ENCODE results near the gene CYB561D1.

The CYB561D1 gene

GRCh38 chr1:109482242-109482641, 11.7 kb upstream of the CYB561D1 start:
- no peak overlapping the region for H3K4me3 ChIP-seq (ENCODE audit: low read length)
- no peaks in the 10 kb centered on the region for H3K9me3 ChIP-seq (ENCODE audit: control insufficient read depth, low read length)
- H3K36me3 ChIP-seq (ENCODE audit: control insufficient read depth, insufficient read depth, low read length, severe bottlenecking), result peaks cover 55% of the 10 kb centered on the region
- peaks cover 15% of the 10 kb centered on the region for H3K4me1 ChIP-seq (ENCODE audit: control insufficient read depth, insufficient read depth, low read length)
- H3K9ac ChIP-seq (ENCODE audit: low read length), result no peak overlapping the region
- no peak for DNase-seq (ENCODE audit: low read depth)
- H3K27me3 ChIP-seq (replicated peaks; ENCODE audit: control insufficient read depth, insufficient read depth, low read length), result no peaks in the 10 kb centered on the region

- Histone ChIP-seq H3K4me1 (ENCODE audit: control insufficient read depth, insufficient read depth, low read length) (peaks cover 15% of the 10 kb centered on the region), H3K9ac (ENCODE audit: low read length) (peak overlapping the region; percentile 81), H3K4me3 (ENCODE audit: low read length) (peak overlapping the region; percentile 85), H3K9me3 (ENCODE audit: control insufficient read depth, low read length) (no peaks in the 10 kb centered on the region), H3K27me3 (replicated peaks; ENCODE audit: control insufficient read depth, insufficient read depth, low read length) (no peaks in the 10 kb centered on the region), H3K36me3 (ENCODE audit: control insufficient read depth, insufficient read depth, low read length, severe bottlenecking) (peaks cover 55% of the 10 kb centered on the region)
- no peak for DNase-seq (ENCODE audit: low read depth)
Observed at GRCh38 chr1:109482791-109483671, 10.9 kb upstream of the CYB561D1 start.

DNA sequence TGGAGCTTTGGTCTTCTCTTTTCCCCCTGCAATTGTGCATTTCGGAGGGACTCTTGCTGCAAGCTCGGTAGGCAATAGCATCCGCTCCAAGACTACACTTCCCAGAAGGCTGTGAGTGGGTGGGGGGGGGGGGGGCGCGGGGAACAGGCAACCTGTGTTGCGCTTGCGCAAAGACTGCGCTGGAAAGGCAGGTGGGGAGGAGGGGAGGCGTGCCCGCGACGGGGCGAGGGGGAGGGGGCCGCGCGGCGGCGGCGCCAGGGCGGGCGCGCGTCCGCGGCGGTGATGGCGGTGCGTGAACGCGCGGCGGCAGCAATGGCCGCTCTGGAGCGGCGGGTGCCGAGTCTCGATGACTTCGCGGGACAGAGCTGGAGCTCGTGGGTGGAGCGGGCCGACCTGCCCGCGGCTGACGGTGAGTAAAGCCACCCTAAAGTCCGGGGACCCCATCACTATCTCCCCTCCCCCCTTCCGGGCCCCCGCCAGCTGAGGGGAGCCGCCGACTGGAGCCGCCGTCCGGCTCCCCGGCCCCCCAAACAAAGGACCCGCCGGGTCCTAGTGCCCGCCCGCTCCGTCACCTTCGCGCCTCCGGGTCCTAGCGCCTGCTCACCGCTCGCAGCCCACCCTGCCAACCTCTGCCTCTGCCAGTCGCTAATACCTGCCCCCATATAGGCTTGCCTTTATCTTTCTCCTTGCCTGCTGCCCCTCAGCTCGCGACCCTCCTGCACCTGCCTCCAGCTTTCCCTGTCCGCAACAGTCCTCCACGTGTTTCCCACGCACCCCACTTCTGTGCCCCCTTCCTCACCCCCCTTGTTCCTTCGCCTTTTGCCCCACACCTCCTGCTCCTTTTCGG, 10.0 kb upstream of the CYB561D1 start, which contains the start of gene ATXN7L2:
Gene ATXN7L2, plus strand, starts transcription at position 234 of the 847 bp plus-strand sequence. Its CDS starts 49 bp downstream, at position 283.
- H3K36me3 ChIP-seq (ENCODE audit: control insufficient read depth, insufficient read depth, low read length, severe bottlenecking), result peaks cover 55% of the 10 kb centered on the region
- peak; percentile 97 for DNase-seq (ENCODE audit: low read depth)

GRCh38 chr1:109484519-109484975, 9.3 kb upstream of the CYB561D1 start:
- no peak for DNase-seq (ENCODE audit: low read depth)
- Histone ChIP-seq H3K9ac (ENCODE audit: low read length) (peak overlapping the region; percentile 87), H3K36me3 (ENCODE audit: control insufficient read depth, insufficient read depth, low read length, severe bottlenecking) (peaks cover 55% of the 10 kb centered on the region), H3K4me3 (ENCODE audit: low read length) (peak overlapping the region; percentile 82), H3K9me3 (ENCODE audit: control insufficient read depth, low read length) (no peaks in the 10 kb centered on the region), H3K4me1 (ENCODE audit: control insufficient read depth, insufficient read depth, low read length) (peaks cover 15% of the 10 kb centered on the region), H3K27me3 (replicated peaks; ENCODE audit: control insufficient read depth, insufficient read depth, low read length) (no peaks in the 10 kb centered on the region)

More for the DNA sequence above, 10.0 kb upstream of the CYB561D1 start, which contains the start of gene ATXN7L2:
- H3K27me3 ChIP-seq (replicated peaks; ENCODE audit: control insufficient read depth, insufficient read depth, low read length), result no peaks in the 10 kb centered on the region
- peak within 1 kb of the TSS; percentile 85 for H3K4me3 ChIP-seq (ENCODE audit: low read length)
- H3K9me3 ChIP-seq (ENCODE audit: control insufficient read depth, low read length), result no peaks in the 10 kb centered on the region
- peak within 1 kb of the TSS; percentile 87 for H3K9ac ChIP-seq (ENCODE audit: low read length)
- H3K4me1 ChIP-seq (ENCODE audit: control insufficient read depth, insufficient read depth, low read length), result peaks cover 15% of the 10 kb centered on the region

GRCh38 chr1:109485001-109485400, 8.9 kb upstream of the CYB561D1 start:
- no peak for DNase-seq (ENCODE audit: low read depth)
- Histone ChIP-seq H3K36me3 (ENCODE audit: control insufficient read depth, insufficient read depth, low read length, severe bottlenecking) (peaks cover 55% of the 10 kb centered on the region), H3K27me3 (replicated peaks; ENCODE audit: control insufficient read depth, insufficient read depth, low read length) (no peaks in the 10 kb centered on the region), H3K4me3 (ENCODE audit: low read length) (peak overlapping the region; percentile 82), H3K4me1 (ENCODE audit: control insufficient read depth, insufficient read depth, low read length) (peaks cover 15% of the 10 kb centered on the region), H3K9me3 (ENCODE audit: control insufficient read depth, low read length) (no peaks in the 10 kb centered on the region), H3K9ac (ENCODE audit: low read length) (peak overlapping the region; percentile 87)

- H3K9ac ChIP-seq (ENCODE audit: low read length), result no peak overlapping the region
- H3K4me1 ChIP-seq (ENCODE audit: control insufficient read depth, insufficient read depth, low read length), result peaks cover 15% of the 10 kb centered on the region
- no peak for DNase-seq (ENCODE audit: low read depth)
- no peaks in the 10 kb centered on the region for H3K9me3 ChIP-seq (ENCODE audit: control insufficient read depth, low read length)
- no peak overlapping the region for H3K4me3 ChIP-seq (ENCODE audit: low read length)
- H3K36me3 ChIP-seq (ENCODE audit: control insufficient read depth, insufficient read depth, low read length, severe bottlenecking), result peaks cover 59% of the 10 kb centered on the region
- H3K27me3 ChIP-seq (replicated peaks; ENCODE audit: control insufficient read depth, insufficient read depth, low read length), result no peaks in the 10 kb centered on the region
Observed at GRCh38 chr1:109487261-109487660, 6.6 kb upstream of the CYB561D1 start.

DNA sequence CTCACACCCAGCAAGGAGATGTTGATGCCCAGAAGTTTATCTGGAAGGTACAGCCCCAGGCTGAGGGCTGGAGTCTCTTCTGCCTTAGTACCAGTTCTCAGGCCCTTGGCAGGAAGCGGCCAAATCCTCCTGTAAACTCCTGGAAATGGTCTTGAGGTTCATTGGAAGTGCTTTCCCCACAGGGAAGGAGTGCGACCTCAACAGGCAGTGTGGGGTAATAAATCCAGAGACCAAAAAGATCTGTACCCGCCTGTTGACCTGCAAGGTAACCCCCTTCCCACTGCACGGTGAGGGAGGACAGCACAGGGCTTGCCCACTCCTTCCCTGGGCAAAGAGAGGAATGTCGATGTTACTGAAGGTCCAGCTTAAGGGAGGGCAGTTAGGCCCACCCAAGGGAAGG, 5.7 kb upstream of the CYB561D1 start:
- Histone ChIP-seq H3K4me3 (ENCODE audit: low read length) (no peak overlapping the region), H3K9me3 (ENCODE audit: control insufficient read depth, low read length) (no peaks in the 10 kb centered on the region), H3K4me1 (ENCODE audit: control insufficient read depth, insufficient read depth, low read length) (peaks cover 16% of the 10 kb centered on the region), H3K9ac (ENCODE audit: low read length) (no peak overlapping the region), H3K36me3 (ENCODE audit: control insufficient read depth, insufficient read depth, low read length, severe bottlenecking) (peaks cover 60% of the 10 kb centered on the region), H3K27me3 (replicated peaks; ENCODE audit: control insufficient read depth, insufficient read depth, low read length) (no peaks in the 10 kb centered on the region)
- no peak for DNase-seq (ENCODE audit: low read depth)

DNA sequence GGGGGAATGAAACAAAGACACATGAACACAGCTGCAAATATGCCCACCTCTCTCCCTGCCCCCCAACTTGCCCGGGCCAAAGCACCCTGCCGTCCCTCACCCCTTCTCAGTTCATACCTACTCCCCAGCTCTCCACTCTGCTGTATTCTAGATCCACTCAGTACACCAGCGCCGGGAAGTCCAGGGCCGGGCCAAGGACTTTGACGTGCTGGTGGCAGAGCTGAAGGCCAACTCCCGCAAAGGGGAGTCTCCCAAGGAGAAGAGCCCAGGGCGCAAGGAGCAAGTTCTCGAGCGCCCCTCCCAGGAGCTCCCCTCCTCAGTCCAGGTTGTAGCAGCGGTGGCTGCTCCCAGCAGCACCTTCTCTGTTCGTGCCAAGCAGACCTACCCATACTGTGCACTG, 5.2 kb upstream of the CYB561D1 start:
- Histone ChIP-seq H3K9me3 (ENCODE audit: control insufficient read depth, low read length) (no peaks in the 10 kb centered on the region), H3K4me3 (ENCODE audit: low read length) (no peak overlapping the region), H3K36me3 (ENCODE audit: control insufficient read depth, insufficient read depth, low read length, severe bottlenecking) (peaks cover 60% of the 10 kb centered on the region), H3K27me3 (replicated peaks; ENCODE audit: control insufficient read depth, insufficient read depth, low read length) (no peaks in the 10 kb centered on the region), H3K4me1 (ENCODE audit: control insufficient read depth, insufficient read depth, low read length) (peaks cover 18% of the 10 kb centered on the region), H3K9ac (ENCODE audit: low read length) (no peak overlapping the region)
- DNase-seq (ENCODE audit: low read depth), result no peak

GRCh38 chr1:109490029-109490933, 3.6 kb upstream of the CYB561D1 start:
- peak; percentile 85 for DNase-seq (ENCODE audit: low read depth)
- H3K27me3 ChIP-seq (replicated peaks; ENCODE audit: control insufficient read depth, insufficient read depth, low read length), result no peaks in the 10 kb centered on the region

DNA sequence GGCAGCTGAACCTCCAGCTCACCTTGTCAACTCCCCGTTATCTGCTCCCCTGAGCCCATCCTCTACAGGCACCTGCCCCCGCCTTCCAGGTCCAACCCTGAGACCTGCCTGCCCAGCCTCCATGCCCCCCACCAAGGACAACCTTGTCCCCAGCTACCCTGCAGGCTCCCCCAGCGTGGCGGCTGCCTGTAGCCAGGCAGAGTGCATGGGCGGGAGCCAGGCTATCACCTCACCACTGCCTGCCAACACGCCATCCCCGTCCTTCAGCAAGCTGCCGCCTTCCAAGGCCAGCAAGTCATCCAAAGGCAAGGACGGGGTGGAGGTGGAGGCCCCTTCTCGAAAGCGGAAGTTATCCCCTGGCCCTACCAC, 3.0 kb upstream of the CYB561D1 start:
- DNase-seq (ENCODE audit: low read depth), result no peak
- H3K9ac ChIP-seq (ENCODE audit: low read length), result no peak overlapping the region
- H3K9me3 ChIP-seq (ENCODE audit: control insufficient read depth, low read length), result no peaks in the 10 kb centered on the region
- H3K36me3 ChIP-seq (ENCODE audit: control insufficient read depth, insufficient read depth, low read length, severe bottlenecking), result peaks cover 64% of the 10 kb centered on the region
- peaks cover 20% of the 10 kb centered on the region for H3K4me1 ChIP-seq (ENCODE audit: control insufficient read depth, insufficient read depth, low read length)
- H3K4me3 ChIP-seq (ENCODE audit: low read length), result no peak overlapping the region
- no peaks in the 10 kb centered on the region for H3K27me3 ChIP-seq (replicated peaks; ENCODE audit: control insufficient read depth, insufficient read depth, low read length)

More at GRCh38 chr1:109490029-109490933, 3.6 kb upstream of the CYB561D1 start:
- H3K4me3 ChIP-seq (ENCODE audit: low read length), result no peak overlapping the region
- H3K4me1 ChIP-seq (ENCODE audit: control insufficient read depth, insufficient read depth, low read length), result peaks cover 20% of the 10 kb centered on the region
- no peak overlapping the region for H3K9ac ChIP-seq (ENCODE audit: low read length)
- peaks cover 60% of the 10 kb centered on the region for H3K36me3 ChIP-seq (ENCODE audit: control insufficient read depth, insufficient read depth, low read length, severe bottlenecking)
- no peaks in the 10 kb centered on the region for H3K9me3 ChIP-seq (ENCODE audit: control insufficient read depth, low read length)

Measured in adipocyte (in vitro differentiated cells).